MM.1S (cell line): ENCODE measurements around the gene ERLEC1.

ENCODE experiments used
- CTCF ChIP-seq: fragments of 300-600 bp; sonication (generic); IDR thresholded peaks from 2 replicates; pipeline ENCODE4 v1.5.1; 2016; ENCODE audit warnings: antibody characterized with exemption, low read length, mixed read lengths
- EZH2phosphoT487 ChIP-seq: fragments of 300-600 bp; sonication (generic); IDR thresholded peaks from 2 replicates; pipeline ENCODE4 v1.6.1; 2018; ENCODE audit warnings: antibody characterized with exemption, low read length

- no peak for TF ChIP-seq EZH2phosphoT487
- no peak for TF ChIP-seq CTCF
Measured at GRCh38 chr2:53782676-53783075, 4.2 kb upstream of the ERLEC1 start.
